ENCODE data around the gene SFXN5.

The SFXN5 gene

DNA sequence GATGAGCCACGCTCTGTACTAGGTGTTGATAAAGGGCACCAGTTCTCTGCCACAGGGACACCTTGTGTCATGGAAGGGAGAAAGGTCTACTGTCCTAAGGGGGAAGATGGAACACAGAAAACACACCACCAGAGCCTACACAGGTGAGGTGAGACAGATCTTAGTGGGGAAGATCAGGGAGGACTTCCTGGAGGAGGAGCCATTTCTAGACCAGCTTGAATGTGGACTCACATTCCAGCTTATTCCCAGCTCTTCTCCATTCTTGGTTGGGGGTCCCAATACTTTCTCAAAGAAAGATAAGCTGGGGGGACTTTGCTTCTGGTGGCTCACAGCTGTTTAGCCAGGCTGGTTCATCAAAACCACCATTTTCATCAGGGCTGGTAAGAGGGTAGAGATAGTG is 118.0 kb downstream of the SFXN5 start:
- DNase-seq = no peak

DNA sequence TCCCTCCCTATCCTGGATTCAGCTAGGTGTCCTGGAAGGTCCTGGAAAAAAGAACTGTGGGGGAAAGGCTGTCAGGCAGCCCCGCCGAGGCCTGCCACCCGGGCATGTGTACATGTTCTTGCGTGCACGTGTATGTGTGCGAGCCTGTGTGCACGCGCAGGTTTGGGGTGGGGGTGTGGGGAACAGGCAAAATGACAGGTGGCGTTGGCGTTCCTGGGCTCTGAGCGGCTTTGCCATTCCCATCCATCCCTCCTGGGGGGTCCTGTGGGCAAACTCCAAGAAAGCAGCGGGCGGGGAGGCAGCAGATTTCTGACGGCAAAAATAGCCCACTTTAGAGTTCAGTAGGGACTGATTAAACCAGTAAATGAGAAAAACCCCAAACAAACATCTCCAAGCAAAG is 118.6 kb downstream of the SFXN5 start:
- DNase-seq = no peak

DNA sequence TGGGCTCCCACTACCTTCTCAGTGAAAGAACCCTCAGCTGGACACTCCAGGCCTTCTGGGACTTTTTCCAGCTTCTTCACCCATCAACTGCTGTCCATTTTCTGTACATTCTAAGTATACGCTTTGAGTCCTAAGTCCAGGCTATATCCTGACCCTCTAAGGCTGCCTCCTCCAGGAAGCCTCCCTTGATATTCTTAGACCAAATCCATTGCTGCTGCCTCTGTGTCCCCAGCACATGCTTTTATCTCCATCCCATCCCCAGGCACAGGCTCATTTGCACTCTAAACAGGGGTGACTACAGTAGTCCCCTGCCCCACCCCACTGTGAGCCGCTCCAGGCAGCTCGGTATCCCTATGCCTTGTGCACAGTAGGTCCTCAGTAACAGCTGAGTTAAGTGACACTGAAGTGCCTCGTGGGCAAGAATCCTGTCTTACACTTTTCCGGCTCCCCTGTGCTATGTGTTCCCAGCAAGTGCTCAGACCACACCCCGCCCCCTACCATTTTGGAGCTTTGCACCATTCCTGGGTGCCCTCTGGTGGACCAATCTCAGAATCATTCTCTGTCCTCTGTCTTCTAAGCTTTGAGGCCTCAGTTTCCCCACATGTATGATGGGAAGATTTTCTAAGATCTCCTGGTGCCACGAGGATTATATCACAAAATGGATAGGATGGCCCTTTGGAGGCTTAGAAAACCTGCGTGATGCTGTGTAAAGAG is 119.2 kb downstream of the SFXN5 start:
- DNase-seq = no peak

DNA sequence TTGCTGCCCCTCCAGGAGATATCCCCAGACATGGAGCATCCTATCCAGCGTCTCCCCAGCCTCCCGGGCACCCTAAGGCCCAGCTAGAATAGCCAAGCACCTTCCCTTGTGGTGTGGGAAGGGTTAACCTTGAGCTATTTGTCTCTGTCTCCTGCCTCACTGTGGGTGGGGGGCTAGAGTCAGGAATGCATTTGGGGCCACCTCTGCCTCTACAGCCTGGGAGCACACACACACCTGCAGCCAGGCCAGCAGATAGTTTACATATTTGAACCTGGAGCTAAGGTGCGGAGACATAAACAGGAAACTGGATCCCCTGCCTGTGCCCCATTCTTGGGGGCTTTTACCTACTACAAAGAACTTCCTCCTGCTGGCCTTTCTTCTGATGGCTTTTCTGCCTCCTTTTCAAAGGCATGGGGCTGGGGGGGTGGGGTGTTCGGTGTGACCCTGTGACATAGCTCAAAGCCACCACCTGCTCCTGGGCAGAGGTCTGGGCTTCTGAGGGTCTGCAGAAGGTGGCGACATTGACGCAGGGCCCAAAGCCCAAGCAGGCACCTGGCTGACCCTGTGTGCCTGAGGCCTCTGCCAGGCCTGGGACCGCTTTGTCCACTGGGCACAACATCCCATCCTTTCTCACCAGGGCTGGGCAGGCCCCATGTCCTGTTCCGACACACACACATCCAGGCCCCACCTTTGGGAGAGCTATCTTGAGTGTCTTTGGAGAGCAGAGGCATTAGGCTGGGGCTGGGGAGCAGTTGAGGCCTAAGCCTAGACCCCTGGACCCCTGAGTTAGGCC is 120.0 kb downstream of the SFXN5 start:
- no peak for DNase-seq

DNA sequence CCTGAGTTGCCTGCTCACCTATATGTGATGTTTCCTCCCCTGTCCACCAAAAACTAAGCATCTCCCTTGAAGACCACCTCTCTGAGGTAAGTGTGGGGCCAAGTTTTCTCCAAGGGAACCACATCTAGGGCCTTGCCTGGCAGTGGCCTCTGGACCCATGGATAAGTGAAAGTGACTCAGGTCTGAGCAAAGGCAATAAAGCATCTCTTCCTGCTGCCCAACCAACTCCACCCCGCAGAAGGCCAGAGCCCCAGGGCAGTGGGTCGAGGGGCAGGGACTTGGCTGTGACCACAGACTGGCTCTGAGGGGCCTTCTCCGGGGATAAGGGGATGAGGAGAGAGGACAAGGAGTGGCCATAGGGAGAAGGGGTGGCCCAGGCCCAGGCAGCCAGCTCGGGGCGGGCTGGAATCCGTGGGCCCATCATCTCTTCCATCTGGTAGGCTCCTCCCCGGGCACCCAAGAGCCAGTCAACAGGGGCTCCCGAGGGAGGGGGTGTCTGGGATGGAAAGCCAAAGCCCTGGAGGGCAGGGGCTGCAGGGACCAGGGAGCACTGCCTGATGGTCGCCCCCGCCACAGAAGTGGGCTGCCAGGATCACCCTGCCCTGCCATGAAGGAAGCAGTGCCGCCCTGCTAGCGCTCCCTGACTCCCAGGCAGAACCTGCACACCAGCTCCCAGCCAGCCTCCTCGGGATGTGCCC is 120.8 kb downstream of the SFXN5 start:
- no peak for DNase-seq

DNA sequence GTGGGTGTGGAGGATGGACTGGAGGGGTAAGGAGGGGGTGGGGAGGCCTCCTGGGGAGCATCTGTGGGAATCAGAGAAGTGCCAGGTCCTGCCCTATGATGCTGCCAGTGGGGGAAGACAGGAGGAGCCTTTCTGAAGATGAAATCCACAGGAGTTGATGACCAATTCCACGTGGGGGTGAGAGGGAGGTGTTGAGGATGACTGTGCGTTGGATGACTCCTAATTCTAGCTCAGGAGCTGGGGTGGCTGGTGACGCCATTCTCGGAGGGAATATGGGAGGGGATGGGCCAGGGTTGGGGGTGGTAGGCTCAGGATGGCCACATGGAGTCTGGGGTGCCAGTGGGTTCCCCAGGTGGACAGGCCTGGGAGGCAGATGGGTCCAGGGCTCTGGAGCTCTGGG is 121.9 kb downstream of the SFXN5 start:
- DNase-seq = no peak

DNA sequence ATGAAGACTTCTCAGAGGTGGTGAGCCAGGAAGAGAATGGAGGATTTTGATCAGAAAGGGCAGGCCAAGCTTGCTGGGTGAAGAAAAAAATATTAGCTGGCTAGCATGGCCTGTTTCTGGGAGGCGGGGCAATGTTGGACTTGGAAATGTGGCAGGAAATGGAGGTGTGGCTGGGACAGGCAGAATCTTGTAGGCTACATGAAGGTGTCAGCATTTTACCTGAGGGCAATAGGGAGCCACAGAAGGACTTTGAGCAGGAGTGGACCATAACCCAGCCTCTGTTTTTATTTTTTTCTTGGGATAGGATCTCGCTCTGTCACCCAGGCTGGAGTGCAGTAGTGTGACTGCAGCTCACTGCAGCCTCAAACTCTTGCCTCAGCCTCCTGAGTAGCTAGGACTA is 122.5 kb downstream of the SFXN5 start:
- no peak for DNase-seq

DNA sequence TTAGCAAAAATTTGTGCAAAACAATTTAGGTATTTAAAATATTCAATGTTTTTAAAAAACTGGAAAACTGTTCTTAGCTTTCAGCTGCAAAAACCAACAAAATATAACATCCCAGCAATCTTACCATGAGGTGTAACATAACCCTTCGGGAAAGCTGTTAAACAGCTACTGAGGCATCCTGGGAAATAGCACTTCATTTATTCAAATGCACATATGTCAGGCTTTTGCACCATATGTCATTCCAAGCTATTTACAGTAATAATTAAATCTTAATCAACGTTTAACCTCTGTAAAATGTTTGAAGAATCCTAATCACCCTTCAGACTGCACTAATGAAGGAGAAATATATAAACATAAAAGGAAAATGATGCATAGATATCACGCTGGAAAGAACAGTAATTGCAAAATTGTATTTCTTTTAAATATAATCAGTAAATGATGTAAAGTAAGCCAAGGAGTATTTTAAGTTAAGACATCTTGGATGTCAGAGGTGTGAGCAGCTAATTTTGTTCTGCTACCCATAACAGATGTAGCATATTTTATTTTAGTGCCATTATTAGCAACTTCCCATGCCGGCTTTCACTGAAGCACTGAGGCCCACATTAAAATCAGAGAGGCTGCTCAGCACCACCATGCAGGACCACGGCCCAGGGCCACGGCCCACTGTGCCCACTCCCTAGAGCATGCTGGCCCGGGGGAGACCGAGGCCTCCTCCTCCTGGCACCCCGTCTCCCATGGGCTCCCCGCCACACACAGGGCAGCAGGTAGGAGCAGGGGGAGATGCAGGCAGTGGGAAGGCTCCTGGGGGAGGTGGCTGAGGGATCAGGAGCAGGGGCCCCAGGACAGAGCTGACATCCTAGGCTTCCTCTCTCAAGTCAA is 123.3 kb downstream of the SFXN5 start:
- no peak for DNase-seq

DNA sequence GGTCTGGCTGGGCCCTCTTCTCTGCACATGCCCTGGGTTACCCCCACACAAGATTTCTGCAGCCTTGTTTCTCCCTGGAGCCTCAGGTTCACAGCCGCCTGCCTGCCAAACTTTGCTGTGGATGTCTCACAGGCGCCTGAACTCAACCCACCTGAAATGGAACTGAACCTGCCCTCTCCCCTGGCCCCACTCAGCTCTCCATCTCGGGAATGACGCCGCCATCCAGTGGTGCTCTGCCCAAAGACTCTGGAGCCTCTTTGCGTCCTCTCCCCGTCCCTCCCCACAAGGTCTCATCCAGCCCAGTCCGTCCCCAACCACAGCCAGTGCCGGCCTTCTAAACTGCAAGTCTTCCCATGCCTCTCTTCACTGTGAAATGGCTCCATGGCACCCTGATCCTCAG is 125.0 kb downstream of the SFXN5 start:
- no peak for DNase-seq

DNA sequence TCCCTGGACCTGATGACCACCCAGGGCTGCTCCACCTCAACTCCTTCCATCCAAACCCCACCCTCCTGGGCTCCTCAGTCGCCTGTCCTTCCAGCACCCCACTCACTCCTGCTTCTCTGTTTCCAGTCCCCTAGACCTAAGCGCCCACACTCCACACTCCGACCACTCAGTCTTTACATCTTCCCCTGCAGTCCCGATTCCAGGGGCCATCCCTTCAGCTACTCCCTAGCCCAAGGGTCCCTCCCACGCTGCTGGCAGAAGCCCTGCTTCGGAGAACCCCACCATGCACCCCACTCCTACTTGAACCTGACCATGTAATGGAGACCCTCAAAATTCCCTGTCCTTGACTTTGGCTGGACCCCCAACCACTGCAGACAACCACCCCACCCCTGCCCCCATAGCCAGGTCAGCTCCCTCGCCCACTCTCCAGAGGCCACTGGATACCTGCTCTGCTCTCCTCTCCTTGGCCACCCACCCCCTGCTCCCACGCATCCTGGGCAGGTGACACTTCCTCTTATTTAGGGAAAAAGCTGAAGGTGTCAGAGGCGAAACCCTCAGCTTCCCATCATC is 126.0 kb downstream of the SFXN5 start:
- DNase-seq = no peak

DNA sequence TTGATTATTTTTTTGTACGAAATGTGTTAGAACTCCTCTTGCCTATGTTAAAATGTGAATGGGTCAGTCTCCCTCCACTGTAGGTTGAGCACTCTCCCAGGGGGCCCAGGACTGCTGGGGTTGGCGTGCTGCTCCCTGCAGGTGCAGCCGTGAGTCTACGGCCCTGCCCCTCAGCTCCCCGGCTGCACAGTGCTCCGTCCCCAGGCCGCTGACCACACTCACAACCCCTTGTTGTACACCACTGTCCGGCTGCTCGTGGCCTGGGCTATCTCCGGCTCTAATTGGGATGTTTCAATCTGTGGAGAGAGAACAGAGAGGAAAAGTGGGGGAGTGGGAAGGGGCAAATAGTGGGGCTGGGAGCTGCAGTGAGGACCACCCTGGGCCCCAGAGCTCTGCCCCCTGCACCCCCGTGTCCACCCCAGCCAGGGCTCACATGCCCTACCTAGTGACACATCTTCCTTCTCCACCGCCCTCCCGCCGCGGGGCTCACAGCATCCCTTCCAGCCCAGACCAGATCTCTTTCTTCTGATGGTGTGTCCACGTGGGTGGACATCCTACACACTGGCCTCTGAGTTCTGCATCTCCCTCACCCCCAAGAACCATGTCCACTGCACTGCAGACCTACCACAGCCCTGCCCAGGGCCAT is 126.6 kb downstream of the SFXN5 start:
- no peak for DNase-seq

DNA sequence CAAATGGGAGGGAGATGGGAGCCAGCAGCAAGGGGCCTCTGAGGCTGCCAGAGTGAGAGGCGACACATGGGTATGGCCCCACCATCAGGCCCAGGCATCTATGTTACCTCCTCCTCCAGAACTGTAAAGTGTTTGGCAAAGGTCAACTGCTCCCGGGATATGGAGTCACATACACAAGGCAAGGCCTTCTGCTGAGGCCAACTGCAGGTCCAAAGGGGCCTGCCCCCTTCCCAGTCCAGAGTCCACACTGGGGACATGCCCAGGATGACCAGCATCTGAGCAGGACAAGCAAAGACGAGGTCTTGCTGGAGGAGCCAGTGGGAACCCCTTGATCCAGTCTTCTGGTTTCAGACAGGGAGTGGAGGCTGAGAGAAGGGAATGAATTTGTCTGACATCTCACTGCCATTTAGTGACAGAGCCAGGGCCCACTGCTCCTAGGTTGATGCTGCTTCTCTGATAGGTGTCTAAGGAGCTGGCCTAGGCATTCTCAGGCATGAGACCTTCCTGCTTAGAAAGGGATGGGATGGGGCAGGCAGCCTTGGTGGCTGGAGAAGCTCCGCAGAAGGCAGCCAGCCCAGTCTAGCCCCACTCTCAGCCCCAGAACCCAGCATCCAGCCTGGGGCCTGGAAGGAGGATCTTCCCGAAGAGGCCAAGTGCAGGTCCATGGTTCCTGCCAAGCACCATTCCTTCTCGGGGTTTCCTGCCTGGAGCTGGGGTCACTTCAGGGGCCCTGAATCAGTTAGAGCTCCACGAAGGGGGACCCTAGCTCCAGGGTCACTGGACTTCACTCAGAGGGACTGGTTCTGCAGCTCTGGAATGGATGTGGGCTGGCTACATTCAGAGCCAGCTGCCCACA is 127.7 kb downstream of the SFXN5 start:
- DNase-seq = no peak

DNA sequence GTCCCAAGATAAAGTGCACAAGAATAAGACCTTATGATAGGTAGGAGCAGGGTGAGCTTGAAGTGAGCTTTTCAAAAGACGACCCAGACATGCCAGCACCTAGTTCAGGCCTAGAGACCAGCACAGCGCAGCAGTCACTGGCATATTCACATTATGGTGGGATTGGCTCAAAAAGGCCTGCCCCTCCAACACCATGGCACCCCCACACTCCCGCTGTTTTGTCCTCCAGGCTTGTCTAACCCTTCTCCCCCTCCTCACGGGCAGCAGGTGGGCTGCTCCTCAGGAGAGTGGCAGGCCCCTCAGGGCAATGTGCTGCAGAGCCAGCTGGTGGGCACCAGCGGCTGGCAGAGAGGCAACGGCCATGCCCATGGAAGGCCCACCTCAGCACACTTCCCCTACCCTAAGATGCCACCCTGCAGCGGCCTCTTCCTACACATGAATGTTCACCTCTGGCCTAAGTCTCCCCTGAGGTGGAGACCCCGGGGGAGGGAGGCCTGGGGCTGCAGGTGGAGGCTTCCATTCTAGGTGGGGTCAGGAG is 128.6 kb downstream of the SFXN5 start:
- DNase-seq = no peak

DNA sequence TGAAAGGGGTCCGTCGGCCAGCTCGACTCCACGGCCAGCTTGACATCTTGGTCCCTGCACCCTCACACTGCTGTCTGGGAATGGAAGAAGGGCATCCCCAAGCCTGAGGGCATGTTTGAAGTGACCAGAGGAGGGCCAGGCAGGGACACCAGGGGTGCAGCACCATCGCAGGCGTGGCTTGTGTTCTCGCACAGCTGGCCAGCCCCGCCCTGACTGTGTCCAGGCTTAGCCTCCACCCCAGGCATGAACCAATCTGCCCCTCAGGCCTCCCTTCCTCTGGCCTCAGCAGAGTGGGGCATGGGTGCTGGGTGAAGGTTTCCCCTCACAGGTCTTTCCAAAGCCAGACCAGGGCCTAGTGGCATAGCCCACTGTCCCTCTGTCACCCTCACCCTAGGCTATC is 129.2 kb downstream of the SFXN5 start:
- DNase-seq = no peak

DNA sequence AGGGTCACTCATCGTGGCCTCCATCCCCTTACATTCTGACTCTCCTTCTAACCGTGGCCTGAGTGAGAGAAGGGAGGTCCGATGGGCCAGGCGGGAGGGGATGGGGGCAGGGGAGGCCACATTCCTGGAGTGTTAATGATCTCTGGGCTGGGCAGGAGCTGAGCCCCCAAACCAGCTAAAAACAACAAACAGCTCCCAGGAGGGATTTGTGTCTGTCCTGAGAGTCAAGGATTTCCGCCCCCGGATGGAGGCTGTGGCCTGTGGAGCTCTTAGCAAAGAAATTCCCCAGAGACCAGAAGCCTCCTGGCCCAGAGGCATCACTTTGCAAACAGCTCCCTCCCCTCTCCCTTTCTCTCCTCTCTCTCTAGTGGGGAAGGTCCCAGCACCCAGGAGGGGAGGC is 130.7 kb downstream of the SFXN5 start:
- no peak for DNase-seq

DNA sequence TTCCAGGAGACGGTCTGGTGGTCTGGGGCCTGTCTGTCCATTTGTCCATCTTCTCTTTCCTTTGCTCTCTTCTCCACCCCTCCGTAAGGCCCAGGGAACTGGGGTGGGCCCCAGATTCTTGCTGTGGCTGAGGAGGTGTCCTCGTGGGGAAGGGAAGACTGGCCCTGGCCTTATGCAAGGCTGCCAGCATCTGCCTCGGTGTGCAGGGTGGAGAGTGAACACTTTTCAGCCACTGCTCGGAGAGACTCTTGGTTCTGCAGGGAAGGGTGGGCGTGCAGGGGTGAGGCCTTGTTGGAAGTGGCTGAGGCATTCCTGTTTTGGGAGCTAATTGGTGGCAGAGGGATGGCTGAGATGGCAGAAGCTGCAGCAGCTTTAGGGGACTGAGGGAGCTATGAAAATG is 131.2 kb downstream of the SFXN5 start:
- DNase-seq = no peak

DNA sequence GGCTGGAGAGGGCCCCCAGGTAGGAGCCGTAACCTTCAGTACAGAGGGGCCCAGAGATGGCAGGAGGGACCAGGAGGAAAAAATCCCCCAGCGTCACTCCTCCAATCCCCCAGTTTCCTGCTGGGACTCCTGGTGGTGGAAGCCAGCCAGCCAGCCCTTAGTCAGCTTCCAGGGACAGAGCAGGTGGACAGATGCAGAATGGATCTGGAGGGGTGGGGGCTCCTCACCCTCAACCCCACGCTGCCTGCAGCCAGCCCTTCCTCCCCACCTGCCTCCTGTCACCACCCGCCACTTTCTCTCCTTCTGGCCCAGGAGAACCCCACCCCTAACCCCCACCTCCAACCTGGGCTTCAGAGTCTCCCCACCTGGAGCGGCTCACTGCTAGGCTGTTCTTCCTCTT is 133.1 kb downstream of the SFXN5 start:
- DNase-seq = no peak

DNA sequence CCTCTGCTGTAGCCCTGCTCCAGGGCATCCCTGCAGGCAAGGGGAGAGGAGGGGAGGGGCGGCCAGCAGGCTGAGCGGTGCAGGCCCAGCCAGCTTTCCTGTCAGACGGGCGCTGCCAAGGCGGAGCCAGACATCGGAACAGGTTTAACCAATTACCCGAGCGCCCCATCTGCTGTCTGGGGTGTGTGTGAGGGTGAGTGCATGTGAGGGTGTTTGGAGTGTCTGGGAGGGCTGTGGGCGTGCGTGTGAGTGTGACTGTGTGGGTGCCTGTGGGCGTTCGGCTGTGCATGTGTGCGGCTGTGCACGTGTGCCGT is 134.2 kb downstream of the SFXN5 start:
- no peak for DNase-seq

DNA sequence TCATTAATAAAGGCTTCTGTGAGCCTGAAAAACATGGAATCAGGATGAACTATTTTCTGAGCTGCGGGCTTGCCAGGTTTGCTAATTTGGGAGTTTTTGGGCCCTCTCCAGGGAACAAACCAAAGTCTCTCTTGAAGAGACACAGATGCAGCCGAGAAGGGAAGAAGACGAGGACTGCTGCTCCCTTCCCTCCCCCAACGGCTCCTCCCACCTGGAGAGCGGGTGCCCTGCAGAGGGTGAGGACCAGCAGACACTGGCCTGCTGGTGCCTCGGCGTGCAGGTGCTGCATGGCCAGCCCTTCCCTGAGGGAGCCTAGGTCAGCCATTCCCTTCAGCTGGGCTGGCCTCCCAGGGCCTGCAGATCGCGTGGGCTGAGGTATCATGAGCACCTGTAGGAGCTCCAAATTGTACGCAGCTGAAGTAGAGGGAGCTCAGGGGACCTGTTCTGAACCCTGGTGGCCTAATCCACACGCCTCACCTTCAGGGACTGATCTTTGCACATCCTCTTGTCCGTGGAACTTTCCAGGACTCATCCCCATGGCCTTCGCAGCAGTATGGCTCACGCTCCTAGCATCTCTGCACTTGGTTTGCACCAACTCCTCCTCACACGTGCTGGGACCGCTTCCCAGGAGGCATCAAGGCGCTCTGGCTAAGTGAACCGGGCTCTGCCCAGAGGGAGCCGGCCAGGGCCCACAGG is 134.7 kb downstream of the SFXN5 start:
- DNase-seq = no peak

DNA sequence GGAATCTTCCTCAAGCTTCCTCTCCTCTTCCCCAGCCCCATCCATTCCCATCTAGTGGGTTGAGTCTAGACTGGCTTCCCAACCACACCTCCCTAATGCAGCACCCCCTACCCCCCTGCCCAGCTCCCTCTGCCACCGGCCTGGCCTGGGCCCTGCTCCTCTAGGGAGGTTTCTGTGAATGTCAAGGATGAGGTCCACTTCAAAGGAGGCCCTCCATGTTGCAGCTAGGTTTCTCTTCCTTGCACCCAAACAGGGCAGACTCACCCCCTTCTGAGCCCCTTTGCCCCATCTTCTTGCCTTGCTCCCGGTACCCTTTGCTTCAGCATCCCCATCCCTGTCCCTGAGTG is 135.9 kb downstream of the SFXN5 start:
- no peak for DNase-seq
